ENCODE measurements around the gene CLTCL1.

CLTCL1 gene

DNA sequence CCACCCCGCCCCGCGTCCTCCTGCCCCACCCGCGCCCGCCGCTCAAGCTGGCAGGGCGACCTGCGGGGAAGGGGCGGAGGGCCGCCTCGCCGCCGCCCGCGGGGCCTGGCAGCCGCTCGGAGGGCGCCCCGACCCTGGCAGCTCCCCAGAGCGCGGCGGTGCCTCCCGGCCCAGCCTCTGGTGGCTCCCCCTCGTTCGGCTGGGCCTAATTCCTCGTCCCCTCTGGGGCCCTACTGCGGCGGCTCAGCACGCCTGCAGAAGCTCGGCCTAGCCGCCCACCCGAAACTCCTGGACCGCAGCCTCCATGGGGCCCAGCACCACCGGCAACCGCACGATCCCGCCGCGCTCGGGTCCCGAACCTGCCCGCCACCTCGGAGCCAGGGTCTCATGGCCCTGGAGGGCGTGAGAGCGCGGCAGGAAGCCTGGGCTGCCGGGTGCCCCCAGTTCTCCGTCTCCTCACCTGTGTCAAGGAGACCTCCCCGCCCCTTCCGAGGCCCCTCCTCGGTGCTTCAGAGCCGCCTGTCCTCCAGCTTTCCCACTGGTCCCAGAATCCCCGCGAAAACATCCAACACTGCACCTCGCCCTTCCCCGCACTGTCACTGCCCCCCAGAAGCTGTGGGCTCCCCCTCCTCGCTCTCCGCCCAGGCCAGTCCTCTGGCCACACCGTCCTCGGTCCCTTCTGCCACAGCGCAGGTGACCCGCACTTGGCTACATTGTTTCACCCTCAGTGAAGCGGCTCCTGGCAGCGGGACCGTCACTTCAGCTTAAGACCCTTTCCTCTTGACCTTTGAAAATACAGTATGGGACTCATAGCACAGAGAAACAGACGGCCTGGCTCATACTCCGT, 140.8 kb downstream of the CLTCL1 start:
- DNase-seq (ENCODE audit: low spot score) = no peak

DNA sequence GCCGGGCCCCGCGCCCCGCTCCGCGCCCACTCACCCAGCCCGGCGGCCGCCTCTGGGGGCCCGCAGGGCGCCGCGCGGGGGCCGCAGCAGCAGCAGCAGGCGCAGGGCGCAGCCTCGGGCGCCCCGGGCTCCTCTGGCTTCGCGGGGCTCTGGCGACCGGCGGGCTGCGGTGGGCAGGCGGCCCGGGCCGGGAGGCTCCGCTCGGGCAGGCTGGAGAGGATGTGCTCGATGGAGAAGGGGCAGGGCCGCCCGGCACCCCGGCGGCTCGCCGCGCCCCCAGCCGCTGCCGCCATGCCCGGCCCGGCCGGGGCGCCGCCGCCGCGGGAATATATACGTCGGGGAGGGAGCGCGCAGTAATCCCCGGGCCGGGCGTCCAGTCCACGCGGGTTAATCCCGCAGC, 141.5 kb downstream of the CLTCL1 start, which contains the start of gene GSC2:
TSS of gene GSC2 (minus strand) at position 302 of the 400 bp plus-strand sequence. CDS start at position 293, 9 bp downstream.
- DNase-seq (ENCODE audit: low spot score) = no peak

DNA sequence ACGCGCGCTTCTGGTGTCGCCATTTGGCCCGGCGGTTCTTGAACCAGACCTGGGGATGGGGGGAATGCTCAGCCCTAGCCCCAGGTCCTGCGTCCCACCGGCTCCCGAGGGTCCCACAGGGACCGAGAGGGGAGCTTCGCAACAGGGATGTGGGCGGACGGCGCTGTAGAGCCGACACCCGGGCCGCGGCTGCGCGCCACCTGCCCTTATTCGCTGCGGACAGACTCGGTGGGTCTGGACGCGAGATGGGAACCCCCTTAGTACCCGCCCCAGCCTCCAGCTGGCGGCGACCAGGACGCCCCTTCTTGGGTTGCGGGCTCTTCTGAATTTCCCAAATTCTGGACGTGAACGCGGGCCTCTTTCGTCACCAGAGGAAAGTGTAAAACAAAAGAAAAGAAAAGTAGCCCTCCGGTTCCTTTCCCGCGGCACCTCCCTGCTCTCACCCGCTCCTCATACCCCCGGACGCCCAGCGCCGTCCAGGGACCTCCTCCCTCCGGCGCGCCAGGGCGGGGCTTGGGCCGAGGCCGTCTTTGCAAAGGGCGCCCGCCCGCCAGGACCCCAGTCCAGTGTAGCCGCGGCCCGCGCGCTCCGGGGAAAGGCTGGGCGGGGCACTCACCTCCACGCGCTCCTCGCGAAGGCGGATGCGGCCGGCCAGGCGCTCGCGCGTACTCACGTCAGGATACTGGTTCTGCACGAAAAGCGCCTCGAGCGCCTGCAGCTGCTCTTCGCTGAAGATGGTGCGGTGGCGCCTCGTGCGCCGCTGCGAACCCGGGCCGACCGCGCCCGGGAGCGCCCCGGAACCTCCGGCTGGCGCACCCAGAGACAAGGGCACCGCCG, 142.3 kb downstream of the CLTCL1 start:
- DNase-seq (ENCODE audit: low spot score) = no peak

DNA sequence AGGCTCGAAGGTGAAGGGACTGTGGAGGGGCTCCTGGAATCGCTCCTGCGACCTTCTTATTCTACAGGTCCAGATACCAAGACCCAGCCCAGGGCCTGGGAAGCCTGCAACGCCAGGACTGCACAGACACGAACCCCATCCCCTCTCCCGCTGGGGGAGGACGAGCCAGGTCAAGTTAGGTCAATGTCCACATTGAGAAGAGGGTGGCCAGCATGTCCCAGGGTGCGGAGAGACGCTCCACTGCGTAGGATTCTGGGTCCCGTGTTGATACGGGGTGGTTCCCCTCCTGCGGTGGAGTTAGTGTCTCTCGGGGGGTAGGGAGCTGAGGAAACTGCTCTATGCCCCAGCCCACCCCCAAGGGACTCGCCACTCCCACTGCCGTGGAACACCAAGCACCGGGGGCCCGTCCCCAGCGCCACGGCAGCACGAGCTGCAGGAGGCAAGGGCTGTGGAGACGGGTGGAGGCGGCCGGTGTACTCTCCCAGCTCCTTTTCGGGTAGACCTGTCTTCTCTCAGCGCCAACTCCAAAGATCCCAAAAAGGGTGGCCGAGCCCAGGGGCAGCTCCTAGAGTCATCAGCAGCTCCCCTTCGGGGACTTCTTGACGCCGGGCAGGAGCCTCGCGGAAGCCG, 143.0 kb downstream of the CLTCL1 start:
- no peak for DNase-seq (ENCODE audit: low spot score)

DNA sequence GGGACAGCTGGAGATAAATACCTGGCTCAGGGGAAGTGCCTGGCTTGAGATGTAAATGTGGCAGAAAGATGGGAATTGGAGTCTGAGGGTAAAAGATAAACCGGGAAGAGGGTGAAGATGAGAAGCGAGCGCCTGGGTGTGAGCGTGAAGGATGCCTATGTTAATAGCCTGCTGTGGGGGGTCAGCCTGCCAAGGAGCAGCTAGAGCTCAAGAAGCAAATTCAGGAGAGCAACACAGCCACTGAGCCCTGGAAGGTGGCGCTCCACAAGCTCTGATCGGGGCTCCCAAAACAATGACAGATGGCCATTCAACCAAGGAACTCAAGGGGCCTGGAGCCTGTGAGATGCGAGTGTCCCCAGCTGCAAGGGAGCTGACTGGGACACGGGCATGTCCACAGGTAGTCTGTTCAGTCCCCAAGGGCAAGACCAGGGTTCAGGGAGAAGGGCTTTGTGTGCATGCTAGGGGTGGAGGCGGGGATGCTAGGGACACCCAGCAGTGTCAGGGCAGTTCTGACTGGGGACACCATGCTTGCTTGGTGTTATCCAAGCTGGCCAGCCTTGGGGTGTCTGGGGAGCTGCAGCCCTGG, 144.2 kb downstream of the CLTCL1 start:
- no peak for DNase-seq (ENCODE audit: low spot score)

DNA sequence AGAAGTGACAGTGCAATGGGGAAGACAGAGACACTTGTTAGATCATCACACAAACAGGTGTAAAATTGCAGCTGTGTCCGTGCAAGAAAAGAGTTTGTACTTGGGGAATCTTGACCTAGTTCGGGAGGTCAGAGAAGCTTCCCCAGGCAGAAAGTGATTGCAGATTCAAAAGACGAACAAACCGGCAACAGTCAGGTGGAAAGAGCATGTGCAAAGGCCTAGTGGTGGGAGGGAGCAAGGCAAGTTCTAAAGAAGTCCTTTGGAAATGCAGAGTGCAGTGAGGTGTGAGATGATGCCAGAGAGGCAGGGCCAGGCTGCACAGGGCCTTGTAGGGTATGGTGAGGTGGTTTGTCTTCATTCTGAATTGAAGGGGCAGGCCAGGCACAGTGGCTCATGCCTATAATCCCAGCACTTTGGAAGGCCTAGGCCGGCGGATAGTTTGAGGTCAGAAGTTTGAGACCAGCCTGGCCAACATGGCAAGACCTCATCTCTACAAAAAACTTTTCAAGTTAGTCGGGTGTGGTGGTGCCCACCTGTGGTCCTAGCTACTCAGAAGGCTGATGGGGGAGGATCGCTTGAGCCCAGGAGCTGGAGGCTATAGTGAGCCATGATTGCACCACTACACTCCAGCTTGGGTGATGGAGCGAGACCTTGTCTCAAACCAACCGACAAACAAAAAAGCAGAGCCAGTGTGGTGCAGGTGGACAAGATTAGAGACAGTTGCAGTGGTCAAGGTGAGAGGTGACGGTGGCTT, 145.1 kb downstream of the CLTCL1 start:
- no peak for DNase-seq (ENCODE audit: low spot score)

DNA sequence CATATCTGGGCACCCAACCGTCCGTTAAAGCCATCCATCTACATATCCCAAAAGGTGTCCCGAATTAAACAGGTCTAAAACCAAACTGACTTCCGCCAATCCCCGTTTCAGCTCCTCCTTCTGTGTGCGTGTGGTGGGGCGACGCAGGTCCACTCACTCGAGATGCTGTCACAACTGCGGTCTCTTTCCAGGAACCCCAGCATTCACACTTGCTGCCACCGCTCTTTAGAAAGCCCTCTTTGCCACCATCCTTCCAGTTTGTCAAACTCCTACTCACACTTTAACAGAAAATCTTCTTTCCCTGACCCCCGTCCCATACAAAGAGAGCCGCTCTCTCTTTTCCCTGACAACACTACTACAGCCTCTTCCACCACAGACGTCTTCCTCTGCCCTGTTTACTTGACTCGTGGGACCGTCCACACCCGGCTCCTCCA, 147.5 kb downstream of the CLTCL1 start:
- peak; percentile 20 for DNase-seq (ENCODE audit: low spot score)

DNA sequence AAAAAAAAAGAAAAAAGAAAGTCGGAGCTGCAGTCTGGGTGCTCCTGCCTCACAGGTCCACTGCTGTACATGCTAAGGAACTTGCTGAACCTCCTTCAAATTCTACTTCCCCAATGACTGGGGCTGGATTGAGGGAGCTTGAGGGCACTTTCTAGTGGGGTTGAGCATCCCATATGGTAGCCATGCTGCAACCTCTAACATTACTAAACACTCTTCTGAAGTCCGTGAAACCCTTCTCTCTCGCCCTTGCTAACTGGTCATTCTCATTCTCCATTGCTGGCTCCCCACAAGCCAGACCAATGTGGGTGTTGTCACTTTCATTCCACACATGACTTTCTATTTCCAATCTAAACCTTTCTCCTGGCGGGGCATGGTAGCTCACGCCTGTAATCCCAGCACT, 148.3 kb downstream of the CLTCL1 start:
- no peak for DNase-seq (ENCODE audit: low spot score)

DNA sequence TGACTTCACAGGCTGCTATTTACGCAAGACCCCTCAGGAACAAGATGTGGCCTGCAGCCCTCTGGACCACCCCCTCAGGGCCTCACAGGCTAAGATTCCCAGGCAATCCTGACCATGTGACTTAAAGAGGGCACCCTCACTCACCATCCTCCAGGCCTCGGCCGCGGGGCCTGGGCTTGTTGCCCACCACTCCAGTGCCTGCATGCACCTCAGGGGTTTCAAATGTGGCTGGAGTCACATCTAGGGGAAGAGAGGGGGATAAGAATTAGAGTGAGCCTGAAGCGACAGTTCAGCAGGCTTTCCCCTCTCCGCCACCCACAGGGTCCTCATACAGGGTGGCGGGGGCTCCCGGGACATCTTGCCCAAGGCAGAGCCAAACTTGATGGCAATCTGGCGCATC, 149.1 kb downstream of the CLTCL1 start:
- no peak for DNase-seq (ENCODE audit: low spot score)

DNA sequence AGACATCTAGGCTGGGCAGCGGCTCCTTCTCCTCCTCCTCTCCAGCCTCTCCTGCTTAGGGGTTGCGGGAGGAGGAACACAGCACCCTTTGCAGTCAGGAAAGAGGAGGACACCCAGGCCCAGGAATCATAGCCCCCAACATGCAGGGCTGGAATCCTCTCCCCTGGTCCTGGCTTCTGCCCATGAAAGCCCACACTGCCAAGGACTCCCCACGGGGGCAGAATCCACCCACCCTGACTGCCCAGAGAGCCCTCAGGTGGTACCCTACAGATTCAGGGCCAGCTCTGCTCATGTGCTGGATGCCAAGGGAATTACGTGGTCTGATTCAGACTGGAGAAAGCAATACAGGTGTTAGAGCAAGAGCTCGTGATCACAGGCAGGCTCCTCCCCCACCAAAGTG, 151.5 kb downstream of the CLTCL1 start:
- DNase-seq (ENCODE audit: low spot score) = no peak

DNA sequence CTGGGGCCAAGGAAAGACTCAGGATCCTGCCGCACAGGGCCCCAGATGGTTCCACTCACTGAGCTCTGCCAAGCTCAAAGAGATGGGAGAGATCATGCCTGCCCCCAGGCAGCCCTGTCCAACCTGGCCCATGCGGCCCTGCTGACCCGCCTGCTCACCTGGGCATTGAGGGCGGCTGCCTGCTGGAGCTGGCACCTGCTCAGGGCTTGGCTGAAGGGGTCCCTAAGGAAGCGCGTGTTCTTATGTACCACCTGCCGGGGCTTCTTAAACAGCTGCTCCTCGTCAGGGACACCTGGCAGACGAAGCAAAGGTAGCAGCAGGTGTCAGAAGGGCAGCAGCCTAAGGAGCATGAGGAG, 152.5 kb downstream of the CLTCL1 start:
- DNase-seq (ENCODE audit: low spot score) = no peak

DNA sequence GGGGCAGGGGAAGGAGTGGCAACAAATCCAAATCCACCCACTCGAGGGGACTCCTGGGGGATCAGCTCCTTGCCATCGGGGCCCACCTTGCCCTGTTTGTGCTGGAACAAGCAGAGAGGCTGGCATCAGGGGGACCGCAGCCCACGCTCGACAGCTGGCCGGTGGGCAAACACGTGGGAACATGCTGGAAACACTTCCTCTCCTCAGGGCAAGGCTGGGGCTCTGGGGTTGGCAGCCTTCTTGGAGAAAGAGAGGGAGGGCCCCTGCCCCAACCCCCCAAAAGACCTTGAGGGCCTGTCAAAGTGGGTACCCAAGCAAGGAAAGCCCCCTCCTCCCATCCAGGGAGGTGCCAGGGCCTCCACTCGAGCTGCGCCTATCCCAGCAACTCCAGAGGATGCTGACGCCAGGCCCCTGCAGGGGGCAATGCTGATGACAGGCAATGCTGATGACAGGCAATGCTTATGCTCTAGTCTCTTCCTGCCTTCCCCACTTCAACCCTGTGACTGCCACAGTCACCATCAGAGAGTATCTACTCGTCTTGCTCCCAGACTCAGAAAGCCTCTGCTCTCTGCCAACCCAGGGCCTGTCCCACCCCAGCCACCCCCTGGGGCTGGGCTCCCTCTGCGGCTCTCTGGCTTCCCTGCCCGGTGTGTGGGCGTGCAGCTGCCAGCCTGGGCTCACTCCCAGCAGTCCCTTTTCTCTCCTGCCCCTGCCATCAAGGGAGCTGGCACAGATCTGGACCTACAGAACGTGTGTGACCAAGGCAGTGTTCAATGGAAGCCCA, 153.1 kb downstream of the CLTCL1 start:
- DNase-seq (ENCODE audit: low spot score) = no peak

DNA sequence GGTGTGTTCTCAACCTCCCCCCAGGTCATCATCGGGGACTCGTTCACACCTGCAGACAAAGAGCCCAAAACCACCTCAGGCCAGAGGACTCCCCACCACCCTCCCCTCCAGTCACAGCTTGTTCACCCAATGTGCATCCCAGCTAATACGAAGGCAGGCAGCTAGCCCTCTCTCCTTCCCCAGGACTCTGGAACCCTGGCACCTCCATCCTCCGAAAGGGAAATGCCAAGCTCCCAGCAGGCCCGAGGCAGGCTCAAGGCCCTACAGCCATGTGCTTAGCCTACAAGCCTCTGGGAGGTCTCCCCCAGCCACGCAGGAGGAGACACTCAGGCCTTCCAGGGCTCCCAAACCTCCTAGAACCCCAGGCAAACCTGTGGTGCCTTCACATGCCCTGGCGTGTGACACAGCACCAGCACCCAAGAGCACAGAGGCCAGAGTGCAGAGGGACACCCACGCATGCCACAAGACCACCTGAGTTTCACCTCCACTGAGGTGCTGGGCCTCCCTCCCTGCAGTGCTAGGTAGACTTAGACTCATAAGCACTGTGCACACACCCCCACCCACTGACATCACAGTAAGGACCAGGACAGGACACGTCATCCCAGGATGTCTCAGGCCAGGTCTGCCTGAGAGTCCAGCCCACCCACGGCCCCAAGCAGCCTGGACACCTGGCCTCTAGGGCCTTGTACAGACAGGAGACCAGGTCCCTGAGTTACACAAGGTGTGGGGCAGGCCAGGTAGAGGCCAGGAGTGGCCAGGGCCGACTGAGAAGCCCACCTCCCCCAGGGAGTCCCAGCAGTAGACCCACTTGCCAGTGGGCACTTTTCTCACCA, 153.9 kb downstream of the CLTCL1 start:
- DNase-seq (ENCODE audit: low spot score) = no peak

DNA sequence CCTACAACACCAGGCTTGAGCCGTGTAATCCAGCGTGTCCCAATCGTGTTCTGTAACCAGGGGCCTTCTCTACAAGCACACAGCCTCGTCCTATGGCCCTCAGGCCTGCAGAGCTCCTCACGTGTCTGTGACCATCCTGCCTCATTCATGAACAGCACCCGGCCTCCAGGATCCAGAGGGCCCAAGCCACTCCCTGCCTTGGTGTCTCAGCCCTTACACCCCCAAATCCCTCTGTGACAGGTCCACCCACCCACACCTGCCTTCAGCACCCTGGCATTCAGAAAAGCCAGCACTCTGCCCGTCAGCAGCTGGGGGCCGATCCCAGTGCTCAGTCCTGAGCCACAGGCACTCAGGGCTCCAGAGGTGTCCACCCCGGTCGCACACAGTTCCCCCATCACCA, 154.6 kb downstream of the CLTCL1 start:
- no peak for DNase-seq (ENCODE audit: low spot score)

DNA sequence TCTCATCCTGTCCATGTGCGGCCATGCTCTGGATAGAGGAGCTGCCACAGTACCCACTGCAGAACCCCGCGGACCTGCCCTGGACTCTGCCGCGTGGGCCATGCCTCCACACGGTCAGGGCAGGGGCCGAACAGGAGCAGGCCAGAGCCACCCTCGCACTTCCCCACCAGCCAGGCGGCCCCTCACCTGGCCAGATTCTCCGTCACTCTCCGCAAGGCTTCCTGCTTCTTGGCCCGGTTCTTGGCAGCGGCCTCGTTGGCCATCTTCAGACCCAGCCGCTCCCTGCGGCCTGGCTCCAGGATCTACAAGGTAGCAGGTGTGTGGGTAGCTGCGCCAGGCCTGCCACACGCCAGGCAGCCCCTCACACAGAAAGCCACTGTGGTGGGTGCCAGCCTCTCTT, 156.6 kb downstream of the CLTCL1 start:
- DNase-seq (ENCODE audit: low spot score) = no peak

DNA sequence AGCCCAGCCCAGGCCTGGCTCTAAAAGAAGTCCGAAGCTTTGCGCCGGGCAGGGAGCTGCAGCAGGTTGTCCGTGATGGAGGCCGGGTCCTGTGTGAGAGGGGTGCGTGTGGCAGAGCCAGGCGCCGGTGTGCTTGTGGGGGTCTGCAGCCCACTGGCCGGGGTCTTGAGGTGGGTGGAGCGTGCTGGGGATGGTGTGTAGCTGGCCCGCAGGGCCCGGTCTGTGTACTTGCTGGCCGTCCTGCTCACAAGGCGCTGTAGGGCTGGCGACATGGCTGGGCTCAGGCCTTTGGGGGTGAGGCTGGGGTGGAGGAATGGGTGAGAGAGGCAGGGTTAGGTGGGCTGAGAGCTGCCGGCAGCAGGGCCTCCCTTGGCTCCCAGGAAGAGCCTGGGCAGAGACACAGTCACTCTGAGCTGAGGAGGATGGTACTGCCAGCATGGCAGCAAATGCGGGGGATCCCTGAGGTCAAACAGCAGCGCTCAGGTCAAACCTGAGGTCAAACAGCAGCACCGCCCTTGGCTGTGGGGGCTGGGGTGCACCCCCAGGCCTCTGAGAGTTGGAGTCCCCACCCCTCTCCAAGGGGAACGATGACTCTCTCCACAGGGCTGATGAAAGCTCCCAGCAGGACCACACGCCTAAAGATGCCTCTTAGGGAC, 157.2 kb downstream of the CLTCL1 start:
- no peak for DNase-seq (ENCODE audit: low spot score)

DNA sequence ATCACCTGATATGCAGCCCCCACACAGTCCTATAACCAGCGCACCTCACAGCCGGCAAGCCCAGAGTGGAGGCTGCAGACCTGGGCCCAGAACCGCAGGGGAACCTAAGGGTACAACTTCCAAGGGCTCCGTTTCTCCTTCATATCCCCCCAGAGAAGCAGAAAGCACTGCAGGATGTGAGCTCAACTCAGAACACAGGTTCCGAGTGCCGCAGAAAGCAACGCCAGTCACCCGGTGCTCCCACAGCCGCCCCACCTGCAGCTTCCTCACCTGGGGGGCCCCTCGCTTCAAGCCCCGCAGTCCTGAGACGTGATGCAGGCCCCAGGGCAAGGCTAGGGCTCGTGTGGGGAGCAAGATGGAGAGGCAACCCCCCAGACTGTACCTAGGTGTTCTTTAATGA, 158.0 kb downstream of the CLTCL1 start:
- no peak for DNase-seq (ENCODE audit: low spot score)

DNA sequence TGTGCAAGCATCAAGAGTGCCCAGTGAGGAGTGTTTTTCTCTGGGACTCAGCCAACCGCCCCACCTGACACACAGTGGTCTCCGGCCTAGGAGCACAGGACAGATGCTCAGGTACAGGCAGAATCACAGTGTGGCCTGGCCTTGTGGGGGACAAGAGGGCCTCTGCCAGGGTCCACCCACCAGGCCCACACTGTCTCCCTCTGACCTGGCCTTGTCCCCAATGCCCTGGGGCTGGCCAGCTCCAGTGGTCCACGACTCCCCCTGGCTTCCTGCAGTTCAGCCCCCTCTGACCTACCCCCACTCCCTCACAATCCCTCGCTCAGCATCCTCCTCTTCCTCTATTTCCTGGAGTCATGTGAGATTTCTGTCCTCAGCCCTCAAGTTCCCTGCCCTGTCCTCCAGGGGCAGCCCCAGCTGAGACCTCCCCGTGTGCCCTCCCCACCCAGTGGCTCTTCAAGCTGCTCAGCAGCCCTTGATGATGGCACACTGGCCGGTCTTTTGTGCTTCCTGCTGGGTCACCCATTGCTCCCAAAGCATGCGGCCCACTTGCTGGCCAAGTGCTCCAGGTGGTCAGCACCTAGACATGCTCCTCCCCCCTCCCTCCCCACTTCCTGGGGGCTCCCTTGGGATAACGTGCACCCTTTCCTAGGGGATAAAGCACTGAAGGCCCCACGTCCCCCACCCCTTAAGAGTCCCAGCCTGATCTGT, 158.7 kb downstream of the CLTCL1 start:
- DNase-seq (ENCODE audit: low spot score) = no peak

DNA sequence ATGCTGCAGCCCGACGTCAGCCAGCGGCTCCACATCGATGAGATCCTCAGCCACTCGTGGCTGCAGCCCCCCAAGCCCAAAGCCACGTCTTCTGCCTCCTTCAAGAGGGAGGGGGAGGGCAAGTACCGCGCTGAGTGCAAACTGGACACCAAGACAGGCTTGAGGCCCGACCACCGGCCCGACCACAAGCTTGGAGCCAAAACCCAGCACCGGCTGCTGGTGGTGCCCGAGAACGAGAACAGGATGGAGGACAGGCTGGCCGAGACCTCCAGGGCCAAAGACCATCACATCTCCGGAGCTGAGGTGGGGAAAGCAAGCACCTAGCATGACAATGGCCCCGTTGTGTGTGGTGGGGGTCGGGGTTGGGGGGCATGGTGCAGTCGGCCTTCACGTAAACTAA, 159.4 kb downstream of the CLTCL1 start:
- no peak for DNase-seq (ENCODE audit: low spot score)
